Measurements from ENCODE around the gene DYNC2H1.

GRCh38 chr11:103220133-103220532 is 110.9 kb downstream of the DYNC2H1 start:
- TF ChIP-seq, protein P1, sequence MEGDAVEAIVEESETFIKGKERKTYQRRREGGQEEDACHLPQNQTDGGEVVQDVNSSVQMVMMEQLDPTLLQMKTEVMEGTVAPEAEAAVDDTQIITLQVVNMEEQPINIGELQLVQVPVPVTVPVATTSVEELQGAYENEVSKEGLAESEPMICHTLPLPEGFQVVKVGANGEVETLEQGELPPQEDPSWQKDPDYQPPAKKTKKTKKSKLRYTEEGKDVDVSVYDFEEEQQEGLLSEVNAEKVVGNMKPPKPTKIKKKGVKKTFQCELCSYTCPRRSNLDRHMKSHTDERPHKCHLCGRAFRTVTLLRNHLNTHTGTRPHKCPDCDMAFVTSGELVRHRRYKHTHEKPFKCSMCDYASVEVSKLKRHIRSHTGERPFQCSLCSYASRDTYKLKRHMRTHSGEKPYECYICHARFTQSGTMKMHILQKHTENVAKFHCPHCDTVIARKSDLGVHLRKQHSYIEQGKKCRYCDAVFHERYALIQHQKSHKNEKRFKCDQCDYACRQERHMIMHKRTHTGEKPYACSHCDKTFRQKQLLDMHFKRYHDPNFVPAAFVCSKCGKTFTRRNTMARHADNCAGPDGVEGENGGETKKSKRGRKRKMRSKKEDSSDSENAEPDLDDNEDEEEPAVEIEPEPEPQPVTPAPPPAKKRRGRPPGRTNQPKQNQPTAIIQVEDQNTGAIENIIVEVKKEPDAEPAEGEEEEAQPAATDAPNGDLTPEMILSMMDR (IDR thresholded peaks at IDR 0.05; ENCODE audit: borderline replicate concordance, extremely low read depth, low read length, poor library complexity, severe bottlenecking): no peak
- TF ChIP-seq EZH2 (IDR thresholded peaks at IDR 0.05; ENCODE audit: borderline replicate concordance, low read depth, low read length, severe bottlenecking): no peak
